ENCODE data around the gene MAOA.
"Not testable (repeated sequence)": the region's sequence is repeated elsewhere in the genome, so short reads cannot be mapped to it uniquely, and the experiment has no call there.

The MAOA gene

GRCh38 chrX:43717161-43717560 lies 61.1 kb downstream of the MAOA start:
- no peak for DNase-seq (ENCODE audit: low read depth)

- DNase-seq (ENCODE audit: low read depth): no peak
Observed at GRCh38 chrX:43718081-43718480, 62.0 kb downstream of the MAOA start.

- no peak for DNase-seq (ENCODE audit: low read depth)
Observed at GRCh38 chrX:43718546-43718945, 62.4 kb downstream of the MAOA start.

- no peak for DNase-seq (ENCODE audit: low read depth)
Observed at GRCh38 chrX:43718956-43719355, 62.9 kb downstream of the MAOA start.

GRCh38 chrX:43720082-43720481 lies 64.0 kb downstream of the MAOA start:
- DNase-seq (ENCODE audit: low read depth): no peak

DNA sequence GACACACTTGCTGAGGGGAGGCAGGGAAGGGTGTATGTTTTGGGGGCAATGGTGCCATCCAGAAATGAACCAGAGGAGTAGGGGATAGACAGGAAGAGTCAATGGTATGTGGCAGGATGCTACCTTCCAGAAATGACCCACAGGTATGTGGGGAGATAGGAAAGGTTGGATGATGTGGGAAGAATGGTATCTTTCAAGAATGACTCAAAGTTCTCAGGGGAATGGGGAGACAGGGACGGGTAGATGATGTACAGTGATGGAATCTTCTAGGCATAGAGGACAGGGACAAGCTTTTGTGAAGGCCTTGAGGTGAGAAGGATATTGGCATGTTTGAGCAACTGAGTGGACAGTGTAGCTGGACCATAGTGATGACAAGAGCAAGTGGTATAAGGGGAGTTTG lies 64.9 kb downstream of the MAOA start:
- no peak for DNase-seq (ENCODE audit: low read depth)

DNA sequence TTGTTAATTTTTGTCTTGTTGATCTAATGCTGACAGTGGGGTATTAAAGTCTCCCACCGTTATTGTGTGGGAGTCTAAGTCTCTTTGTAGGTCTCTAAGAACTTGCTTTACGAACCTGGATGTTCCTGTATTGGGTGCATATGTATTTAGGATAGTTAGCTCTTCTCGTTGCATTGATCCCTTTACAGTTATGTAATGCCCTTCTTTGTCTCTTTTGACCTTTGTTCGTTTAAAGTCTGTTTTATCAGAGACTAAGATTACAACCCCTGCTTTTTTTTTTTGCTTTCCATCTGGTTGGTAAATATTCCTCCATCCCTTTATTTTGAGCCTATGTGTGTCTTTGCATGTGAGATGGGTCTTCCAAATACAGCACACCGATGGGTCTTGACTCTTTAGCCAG lies 69.1 kb downstream of the MAOA start:
- not testable (repeated sequence) for DNase-seq (ENCODE audit: low read depth)

DNA sequence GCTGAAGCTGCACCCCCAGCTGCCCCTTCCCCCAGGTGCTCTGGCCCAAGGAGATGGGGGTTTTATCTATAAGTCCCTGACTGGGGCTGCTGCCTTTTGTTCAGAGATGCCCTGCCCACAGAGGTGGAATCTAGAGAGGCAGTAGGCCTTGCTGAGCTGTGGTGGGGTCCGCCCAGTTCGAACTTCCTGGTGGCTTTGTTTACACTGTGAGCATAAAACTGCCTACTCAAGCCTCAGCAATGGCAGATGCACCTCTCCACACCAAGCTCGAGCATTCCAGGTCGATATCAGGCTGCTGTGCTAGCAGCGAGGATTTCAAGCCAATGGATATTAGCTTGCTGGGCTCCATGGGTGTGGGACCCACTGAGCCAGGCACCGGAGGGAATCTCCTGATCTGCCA lies 71.2 kb downstream of the MAOA start:
- not testable (repeated sequence) for DNase-seq (ENCODE audit: low read depth)

- no peak for DNase-seq (ENCODE audit: low read depth)
Observed at GRCh38 chrX:43728002-43728401, 71.9 kb downstream of the MAOA start.

DNA sequence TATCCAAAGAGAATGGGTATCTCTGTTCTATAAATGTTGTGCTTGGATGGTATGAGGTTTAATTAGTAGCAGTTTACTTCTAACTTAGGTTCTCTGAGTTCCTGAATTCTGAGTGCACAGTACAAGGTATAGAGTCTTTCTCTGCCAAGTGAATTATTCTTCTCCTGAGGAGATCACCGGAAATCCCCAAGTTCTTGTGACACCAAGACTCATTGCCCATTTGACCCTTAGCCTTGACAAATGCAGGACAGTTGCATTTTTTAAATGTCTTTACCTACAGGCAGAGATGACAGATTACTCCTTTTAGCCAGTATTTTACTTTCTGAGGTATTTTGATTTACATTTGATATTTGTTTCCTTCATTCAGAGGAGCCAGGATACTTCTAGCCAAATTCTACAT lies 72.9 kb downstream of the MAOA start:
- DNase-seq (ENCODE audit: low read depth): no peak

- DNase-seq (ENCODE audit: low read depth): no peak
Observed at GRCh38 chrX:43731086-43731485, 75.0 kb downstream of the MAOA start.

DNA sequence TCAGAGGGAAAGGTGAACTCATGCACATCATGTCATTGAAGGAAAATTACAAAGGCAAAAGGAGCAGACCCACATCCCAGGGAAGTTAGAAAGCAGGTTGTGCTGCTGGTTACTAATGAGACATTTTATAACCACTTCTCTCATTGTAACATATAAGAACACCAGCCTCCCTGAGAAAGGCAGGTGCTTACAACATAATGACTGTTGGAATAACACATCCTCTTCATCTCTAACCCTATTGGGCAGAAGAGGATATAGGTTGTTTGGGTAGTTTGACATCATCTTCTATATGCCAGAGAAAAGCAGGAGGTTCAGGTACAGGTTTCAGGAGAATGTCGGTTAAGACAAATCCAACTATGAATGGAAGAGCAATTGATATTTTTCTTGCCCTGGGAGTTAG lies 77.6 kb downstream of the MAOA start:
- no peak for DNase-seq (ENCODE audit: low read depth)

- no peak for DNase-seq (ENCODE audit: low read depth)
Observed at GRCh38 chrX:43734444-43734843, 78.3 kb downstream of the MAOA start.

DNA sequence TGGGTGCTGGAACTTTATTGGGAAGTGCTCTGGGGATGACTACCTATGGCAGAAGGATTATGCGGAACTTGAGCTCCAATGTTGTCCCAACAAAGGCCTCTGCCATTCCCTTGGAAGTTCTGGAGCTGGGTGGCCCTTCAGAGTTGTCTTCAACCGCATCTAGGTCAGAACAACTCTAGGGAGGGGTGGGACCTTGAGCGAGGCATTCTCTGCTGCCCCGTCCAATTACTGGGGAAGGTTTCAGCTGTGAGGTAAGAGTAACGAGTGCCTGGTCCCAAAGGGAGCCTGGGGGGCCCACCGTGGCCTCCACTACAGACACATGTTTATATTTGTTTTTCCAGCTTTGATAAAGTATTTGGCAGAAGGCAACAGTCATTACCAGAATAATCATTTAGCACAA lies 79.4 kb downstream of the MAOA start:
- DNase-seq (ENCODE audit: low read depth): no peak

DNA sequence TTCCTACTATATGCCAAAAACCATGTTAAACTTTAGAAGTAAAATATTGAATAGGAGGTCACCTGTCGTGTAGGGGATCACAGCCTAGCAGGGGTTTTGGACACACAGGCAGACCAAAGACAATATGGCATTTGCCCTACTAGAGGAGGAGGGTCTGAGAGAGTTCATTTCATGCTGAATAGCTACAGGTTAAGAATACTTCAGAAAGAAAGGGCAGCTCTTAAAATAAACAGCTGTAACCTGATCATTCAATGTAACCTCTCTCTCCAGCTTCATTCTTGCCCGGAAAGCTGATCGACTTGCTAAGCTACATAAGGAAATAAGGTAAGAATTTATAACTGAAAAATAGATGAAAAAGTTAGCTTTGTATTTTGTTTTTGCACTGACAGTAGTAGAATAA lies 79.9 kb downstream of the MAOA start:
- no peak for DNase-seq (ENCODE audit: low read depth)

DNA sequence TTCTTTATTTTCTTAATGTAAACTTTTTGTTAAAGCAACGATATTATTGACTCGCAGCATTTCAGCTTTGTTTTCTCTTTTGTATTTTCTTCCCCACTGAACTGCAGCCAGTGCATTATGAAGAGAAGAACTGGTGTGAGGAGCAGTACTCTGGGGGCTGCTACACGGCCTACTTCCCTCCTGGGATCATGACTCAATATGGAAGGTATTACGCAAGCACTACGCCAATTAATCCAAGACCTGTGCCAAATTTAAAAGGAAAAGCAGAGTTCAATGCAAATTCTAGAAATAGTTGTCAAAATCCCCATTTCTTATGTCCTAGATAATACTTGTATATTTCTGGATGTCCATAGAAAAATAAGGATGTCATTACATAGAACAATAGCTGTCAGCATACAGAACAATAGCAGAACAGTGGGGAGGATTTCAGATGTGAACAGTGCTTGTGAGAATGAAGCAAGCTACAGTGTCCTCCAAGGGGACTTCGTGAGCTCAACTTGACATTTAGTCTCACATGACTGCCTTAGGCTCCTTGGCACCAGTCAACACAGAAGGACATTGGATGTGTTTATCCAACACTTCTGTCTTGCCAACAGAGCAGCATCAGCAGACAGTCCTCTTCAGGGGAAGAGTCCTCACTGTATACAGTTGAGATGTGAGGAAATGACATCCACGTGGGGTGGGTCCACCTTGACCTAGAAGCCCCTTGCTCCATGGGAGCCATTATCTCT lies 85.9 kb downstream of the MAOA start:
- DNase-seq (ENCODE audit: low read depth): no peak

- DNase-seq (ENCODE audit: low read depth): no peak
Observed at GRCh38 chrX:43743100-43743822, 87.2 kb downstream of the MAOA start.

DNA sequence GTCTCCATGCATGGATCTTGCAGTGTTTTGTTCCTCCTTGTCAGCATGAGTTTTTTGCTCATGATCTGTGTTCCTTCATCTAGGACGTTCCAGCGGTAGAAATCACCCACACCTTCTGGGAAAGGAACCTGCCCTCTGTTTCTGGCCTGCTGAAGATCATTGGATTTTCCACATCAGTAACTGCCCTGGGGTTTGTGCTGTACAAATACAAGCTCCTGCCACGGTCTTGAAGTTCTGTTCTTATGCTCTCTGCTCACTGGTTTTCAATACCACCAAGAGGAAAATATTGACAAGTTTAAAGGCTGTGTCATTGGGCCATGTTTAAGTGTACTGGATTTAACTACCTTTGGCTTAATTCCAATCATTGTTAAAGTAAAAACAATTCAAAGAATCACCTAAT lies 88.2 kb downstream of the MAOA start:
- DNase-seq (ENCODE audit: low read depth): no peak

GRCh38 chrX:43745938-43746721 lies 90.0 kb downstream of the MAOA start:
- DNase-seq (ENCODE audit: low read depth): no peak

DNA sequence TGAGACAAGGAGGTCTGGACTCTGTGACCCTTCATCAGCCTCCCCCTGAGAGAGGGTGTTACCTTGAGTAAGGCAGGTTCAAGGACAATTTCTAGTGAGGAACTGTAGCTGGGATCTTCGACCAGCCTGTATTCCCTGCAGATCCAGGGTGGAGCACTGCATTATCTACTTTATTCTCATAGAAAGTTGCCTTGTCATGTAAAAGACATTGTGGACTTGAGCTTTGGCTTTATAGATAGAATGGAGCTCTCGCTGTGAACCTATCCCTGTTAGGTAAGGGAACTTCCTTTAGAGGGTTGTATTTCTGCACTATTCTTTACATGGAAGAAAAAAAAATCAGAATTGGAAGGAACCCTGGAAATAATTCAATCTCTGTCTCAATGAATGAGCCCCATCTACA lies 91.4 kb downstream of the MAOA start:
- no peak for DNase-seq (ENCODE audit: low read depth)

GRCh38 chrX:43750248-43750676 lies 94.2 kb downstream of the MAOA start:
- DNase-seq (ENCODE audit: low read depth): peak; percentile 24

- no peak for DNase-seq (ENCODE audit: low read depth)
Observed at GRCh38 chrX:43753637-43754036, 97.5 kb downstream of the MAOA start.

- DNase-seq (ENCODE audit: low read depth): no peak
Observed at GRCh38 chrX:43756076-43756475, 100.0 kb downstream of the MAOA start.

Measured in stimulated activated CD4-positive, alpha-beta T cell treated with anti-CD3 and anti-CD28 coated beads, Interleukin-2, amount 100 ng/mL, for 4 hours (primary cell).